Amniotic stem cell (primary cell): ENCODE measurements around the gene COQ10B.
A peak's percentile ranks its signal among the peaks of the same experiment; 100 is the strongest.

ENCODE experiments used
- DNase-seq: peaks from one replicate; lab custom pipeline; 2025; lab: John Stamatoyannopoulos, UW

COQ10B gene

DNA sequence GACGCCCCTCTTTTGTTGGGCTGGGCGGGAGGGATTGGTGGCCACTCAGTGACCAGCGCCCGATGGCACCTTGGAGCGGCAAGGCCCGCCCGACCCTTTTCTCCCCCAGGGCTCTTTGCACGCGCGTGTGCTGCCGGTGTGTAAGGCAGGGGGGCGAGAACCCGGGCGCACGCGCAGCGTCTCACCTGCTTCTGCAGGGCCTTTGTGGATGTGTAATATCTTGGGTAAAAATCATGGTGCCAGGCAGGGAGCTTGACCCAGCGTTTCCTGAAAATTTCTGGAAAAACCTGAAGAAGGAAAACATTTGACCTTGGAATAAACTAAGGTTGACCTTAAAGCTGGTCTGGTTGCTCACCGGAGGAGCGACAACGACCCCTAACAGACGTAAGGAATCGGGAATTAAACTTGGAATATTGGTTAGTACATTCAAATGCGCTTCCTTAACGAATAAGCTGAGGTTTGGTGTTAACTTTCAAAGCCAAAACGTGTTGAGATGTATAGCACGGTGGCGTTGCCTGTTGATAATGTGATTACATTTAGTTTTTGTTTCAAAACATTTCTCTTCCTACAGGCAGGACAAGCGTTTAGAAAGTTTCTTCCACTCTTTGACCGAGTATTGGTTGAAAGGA lies 47.3 kb downstream of the COQ10B start:
- no peak for DNase-seq

DNA sequence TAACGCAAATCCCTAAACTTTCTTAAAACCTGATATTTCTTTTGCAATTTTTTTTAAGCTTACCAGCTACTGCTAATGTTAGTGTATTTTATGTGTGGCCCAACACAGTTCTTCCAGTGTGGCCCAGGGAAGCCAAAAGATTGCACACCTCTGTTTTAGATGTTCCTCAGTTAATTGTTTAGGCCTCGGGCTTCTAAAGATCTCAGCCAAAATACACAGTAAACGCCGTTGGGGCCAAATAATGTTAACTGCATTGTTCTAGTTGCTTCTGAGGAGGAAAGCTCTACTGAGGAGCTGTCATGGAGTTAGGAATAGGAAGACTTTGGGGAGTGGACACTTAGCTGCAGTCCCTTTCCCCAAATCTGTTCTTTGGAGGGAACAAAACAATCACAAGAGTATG lies 48.8 kb downstream of the COQ10B start:
- no peak for DNase-seq

DNA sequence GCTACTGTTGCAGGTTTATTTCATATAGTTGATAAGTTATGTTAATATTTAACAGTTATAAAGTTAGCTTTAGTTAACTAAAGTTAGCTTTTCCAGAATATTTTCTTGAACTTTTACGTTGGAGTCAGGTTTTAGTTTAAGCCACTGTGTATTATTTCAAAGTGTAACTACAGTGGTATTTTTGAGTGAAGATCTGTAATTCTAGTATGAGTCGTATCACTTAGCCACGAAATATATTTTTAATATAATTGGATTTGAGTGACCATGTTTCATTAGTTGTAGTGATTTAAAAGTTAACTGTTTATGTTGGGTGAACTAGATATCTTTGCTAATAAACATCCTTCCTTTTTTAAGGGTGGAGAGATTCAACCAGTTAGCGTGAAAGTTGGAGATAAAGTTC lies 49.3 kb downstream of the COQ10B start:
- DNase-seq, result no peak

- DNase-seq, result no peak
Measured at GRCh38 chr2:197504000-197504399, 50.6 kb downstream of the COQ10B start.

DNA sequence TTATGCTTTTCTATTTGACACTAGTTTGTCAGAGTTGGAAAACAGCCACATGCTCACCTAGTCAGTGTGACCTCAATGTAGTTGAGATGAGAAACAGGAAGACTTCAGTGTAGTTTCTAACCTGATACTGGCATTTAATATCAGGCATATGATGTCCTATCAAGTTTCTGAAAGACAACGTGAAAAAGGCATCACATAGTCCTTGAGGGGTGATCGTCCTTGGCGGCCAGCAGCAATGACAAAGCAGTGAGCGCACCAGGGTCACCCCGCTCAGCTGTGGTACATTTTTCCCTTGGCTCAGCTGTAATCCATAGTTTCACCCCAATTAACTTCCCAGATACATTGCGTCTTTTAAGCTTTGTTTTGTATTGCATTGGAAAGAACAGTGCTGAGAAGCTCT lies 51.2 kb downstream of the COQ10B start:
- DNase-seq, result no peak

GRCh38 chr2:197506658-197507057 lies 53.3 kb downstream of the COQ10B start:
- DNase-seq, result no peak

DNA sequence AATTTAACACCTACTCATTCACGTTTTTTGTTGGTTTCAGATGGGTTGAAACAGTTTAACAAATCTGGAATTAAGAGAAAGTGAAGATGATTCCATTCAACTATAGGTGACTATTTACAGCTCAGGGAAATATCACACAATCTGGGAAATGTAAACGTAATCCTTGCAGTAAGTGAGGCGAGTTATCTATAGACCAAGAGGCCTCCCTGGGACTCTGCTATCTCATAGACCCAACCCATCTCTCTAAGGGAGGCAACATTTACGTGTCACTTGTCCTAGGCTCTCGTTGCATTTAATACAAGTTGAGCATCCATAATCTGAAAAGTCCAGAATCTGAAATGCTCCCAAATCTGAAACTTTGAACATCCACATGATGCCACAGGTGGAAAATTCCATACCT lies 60.6 kb downstream of the COQ10B start:
- no peak for DNase-seq

- DNase-seq, result no peak
Measured at GRCh38 chr2:197514754-197515153, 61.4 kb downstream of the COQ10B start.

- no peak for DNase-seq
Measured at GRCh38 chr2:197515315-197515738, 62.0 kb downstream of the COQ10B start.

GRCh38 chr2:197515739-197516392 lies 62.5 kb downstream of the COQ10B start, which contains the start of gene MOB4:
MOB4 (plus strand) TSS chr2:197516066; CDS start chr2:197516087, 21 bp downstream.
- peak; percentile 88 for DNase-seq

GRCh38 chr2:197516393-197516761 lies 63.0 kb downstream of the COQ10B start:
- no peak for DNase-seq

DNA sequence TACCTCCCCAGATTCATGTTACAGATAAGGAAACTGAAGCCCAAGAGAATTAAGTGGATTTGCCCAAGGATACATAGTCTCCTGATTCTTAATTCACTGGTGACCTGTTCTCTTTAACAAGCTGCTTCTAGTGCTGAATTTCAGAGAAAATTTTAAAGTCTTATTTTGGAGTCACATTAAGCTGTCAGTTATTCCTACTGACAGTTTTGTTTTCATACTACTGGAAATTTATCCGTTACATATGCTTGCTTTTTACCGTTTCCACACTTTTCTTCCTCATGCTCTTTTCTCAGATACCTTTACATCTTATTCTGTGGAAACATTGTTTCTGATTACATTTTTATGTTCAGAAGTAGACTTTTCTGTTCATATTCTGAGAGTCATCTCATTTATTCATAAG lies 63.8 kb downstream of the COQ10B start:
- DNase-seq, result no peak
